HG03558 (cell line): ENCODE results near the gene METAP1D.

Experiments
- ATAC-seq: cut with Tn5 transposase; IDR thresholded peaks from one replicate; pipeline ENCODE4 v1.9.1; 2021; ENCODE audit warnings: moderate number of reproducible peaks; ENCODE audit not compliant: unreplicated experiment; ENCODE audit errors: extremely low read depth

The METAP1D gene

DNA sequence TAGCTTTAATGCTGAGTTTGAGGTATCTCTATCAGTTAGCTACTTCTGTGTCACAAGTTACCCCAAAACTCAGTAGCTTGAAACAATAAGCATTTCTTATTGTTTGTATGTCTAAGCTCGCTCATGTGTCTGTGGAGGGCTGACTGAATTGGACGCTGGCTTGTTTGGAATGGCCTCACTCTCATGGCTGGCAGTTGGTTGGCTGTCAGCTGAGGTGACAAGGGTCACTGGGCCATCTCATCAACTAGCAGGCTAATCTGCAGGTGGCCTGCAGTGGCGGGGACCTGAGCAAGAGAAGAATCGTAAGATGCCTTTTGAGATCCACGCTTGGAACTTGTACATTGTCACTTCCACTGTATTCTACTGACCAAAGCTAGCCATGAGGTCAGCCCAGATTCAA lies 116.4 kb downstream of the METAP1D start:
- ATAC-seq: no peak

DNA sequence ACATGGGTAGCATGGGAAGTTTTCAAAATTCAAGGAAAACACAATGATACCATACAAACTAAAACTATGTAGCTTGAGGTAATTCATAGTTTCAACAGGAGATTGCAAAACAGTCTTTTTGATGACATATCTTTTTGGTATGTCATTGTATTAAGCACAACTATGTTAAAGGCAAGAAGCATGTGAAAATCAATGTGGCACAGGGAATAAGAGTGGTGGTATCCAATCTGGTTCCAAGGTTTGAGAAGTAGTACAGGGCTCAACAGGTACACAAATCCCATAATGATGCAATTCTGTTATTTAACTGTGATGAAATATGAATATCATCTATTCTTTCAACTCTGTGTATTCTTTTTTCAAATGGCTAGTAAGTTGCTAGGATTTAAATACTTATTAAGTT lies 119.3 kb downstream of the METAP1D start:
- ATAC-seq: no peak

- ATAC-seq: no peak
These were observed 120.4 kb downstream of the METAP1D start for GRCh38 chr2:172120118-172120517.

DNA sequence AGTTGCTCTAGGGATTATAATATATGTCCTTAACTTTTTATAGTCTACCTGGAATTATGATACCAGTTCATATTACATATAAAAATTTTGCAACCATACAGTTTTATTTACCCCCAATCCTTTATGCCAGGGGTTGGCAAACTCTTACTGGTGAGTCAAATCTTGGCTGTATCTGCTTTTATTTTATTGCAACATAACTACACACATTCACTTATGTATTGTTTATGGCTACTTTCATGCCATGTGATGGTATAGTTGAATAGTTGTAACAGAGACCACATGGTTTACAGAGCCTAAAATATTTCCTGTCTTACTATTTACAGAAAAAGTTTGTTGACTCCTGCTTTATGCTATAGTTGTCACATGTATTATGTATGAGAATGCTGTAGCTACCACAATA lies 128.7 kb downstream of the METAP1D start:
- ATAC-seq: no peak

DNA sequence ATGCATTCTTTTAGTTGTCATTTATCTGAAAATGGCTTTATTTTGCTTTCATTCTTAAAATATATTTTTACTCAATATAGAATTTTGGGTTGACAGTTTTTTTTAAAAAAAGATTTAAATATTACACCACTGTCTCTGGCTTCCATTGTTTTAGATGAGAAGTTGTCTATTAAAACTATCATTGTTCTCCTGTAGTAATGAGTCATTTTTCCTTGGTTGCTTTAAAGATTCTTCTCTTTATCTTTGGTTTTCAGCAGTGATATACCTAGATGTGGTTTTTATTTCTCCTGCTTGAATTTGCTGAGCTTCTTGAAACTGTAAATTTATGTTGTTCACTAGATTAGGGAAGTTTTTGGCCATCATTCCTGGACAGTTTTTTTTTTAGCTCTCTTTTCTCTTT lies 129.7 kb downstream of the METAP1D start:
- ATAC-seq: no peak
